Heart right ventricle (tissue), 16 donors: ENCODE data around the gene BTAF1. TPM values are rescaled to one million over a fixed set of nuclear protein-coding genes. Genes with fewer than 3 reads are reported as not detected.

ENCODE experiments used
- ATAC-seq, 8 donors: fragments of 200-7000 bp; cut with Tn5 transposase; one replicate each; pipeline ENCODE4 v1.9.1; 2020; ENCODE audit warnings: mild to moderate bottlenecking in 8 of 8, moderate library complexity in 8 of 8, moderate number of reproducible peaks in 1 of 8
- DNase-seq, 2 donors: peaks; one replicate each; pipeline ENCODE4 v3.0.0-alpha.2; 2020
- H3K27ac ChIP-seq, 10 donors: fragments of 200-600 bp; sonication (generic) in 2 of 10; one replicate each; pipeline versions ENCODE4 v1.5.0 to v1.8.0; 2020 to 2022; ENCODE audit warnings: mild to moderate bottlenecking in 3 of 10
- H3K27me3 ChIP-seq, 7 donors: fragments of 200-600 bp; one replicate each; pipeline ENCODE4 v1.8.0; 2021 to 2022; ENCODE audit warnings: mild to moderate bottlenecking in 2 of 7
- H3K36me3 ChIP-seq, 9 donors: fragments of 200-600 bp; sonication (generic) in 1 of 9; one replicate each; pipeline versions ENCODE4 v1.5.0 to v1.8.0; 2020 to 2022; ENCODE audit warnings: mild to moderate bottlenecking in 2 of 9
- H3K4me1 ChIP-seq, 9 donors: fragments of 200-600 bp; sonication (generic) in 1 of 9; one replicate each; pipeline versions ENCODE4 v1.5.0 to v1.8.0; 2020 to 2022; ENCODE audit warnings: mild to moderate bottlenecking in 4 of 9
- H3K4me3 ChIP-seq, 10 donors: fragments of 200-600 bp; sonication (generic) in 2 of 10; one replicate each; pipeline versions ENCODE4 v1.5.0 to v1.8.0; 2020 to 2022; ENCODE audit warnings: mild to moderate bottlenecking in 7 of 10, moderate library complexity in 2 of 10
- H3K9me3 ChIP-seq, 11 donors: fragments of 200-600 bp in 10 of 11; sonication (generic) in 2 of 11; one replicate each; pipeline versions ENCODE4 v1.5.0 to v1.8.0; 2013 to 2022; ENCODE audit warnings: mild to moderate bottlenecking in 2 of 11, control low read depth in 1 of 11, moderate library complexity in 1 of 11
- WGBS, 2 donors: extraction: QIAGEN DNeasy Blood & Tissue Kit; methylation state at CpG; one replicate each; pipeline ENCODE4 v1.1.7; 2013; ENCODE audit warnings: inconsistent platforms in 1 of 2; 5-methylcytosine and 5-hydroxymethylcytosine counted together
- intact Hi-C, 10 donors: fragments of 100-400 bp; cut with DNase I; formaldehyde crosslinking; loops; one replicate each; pipeline versions ENCODE4 v1.11.1 to v1.14.2; 2022
- polyA plus RNA-seq, 2 donors: library from polyadenylated mRNA; stranded (reverse); fragments of 200-250 nt; gene quantifications; one replicate each; pipeline ENCODE4 v1.2.3, GENCODE V29; 2013
- total RNA-seq, 10 donors: library from RNA; stranded (reverse); fragmentation: NEBNext Ultra II Directional in 3 of 10; extraction: Animal tissue kit (Norgen Biotek cat#: 25700) in 3 of 10; gene quantifications; one replicate each; pipeline versions ENCODE4 v1.2.1 to v1.2.4, GENCODE V29; 2021 to 2023
- TF ChIP-seq, protein P1 (sequence below), 9 donors: fragments of 200-600 bp; sonication (generic) in 2 of 9; IDR thresholded peaks; one replicate each; pipeline versions ENCODE4 v1.5.0 to v1.8.0; 2021 to 2022; ENCODE audit warnings: antibody characterized with exemption in 9 of 9, mild to moderate bottlenecking in 5 of 9, moderate library complexity in 1 of 9
- donor health status: Arrhythmogenic right ventricular cardiomyopathy.
- donor health status: ischemic (EF 13 %, LVEDD 7.1; RV severe dilation, severe dysfunction).
- donor health status: healthy with polysubstance abuse.
- donor health status: DM: no; HTN: yes; CAD: no.
- donor health status: DM: no; HTN: no; CAD: no.
- donor health status: ischemic (EF 25% LVEDD 6.9; RV normal size, moderate dysfunction).
- donor health status: ischemic (EF 25% LVEDD 5.7; RV mildly dilated, moderate dysfunction).
- donor health status: healthy.
- donor health status: DM: yes; HTN: yes; CAD: no.
- donor health status: Ischemic cardiomyopathy.
- donor health status: ischemic (EF 35%, LVEDD 5.7; RV mildly dilated, moderate dysfunction).
- donor health status: nonischemic (EF 11% LVEDD 7.7; RV severe dilation, severe dysfunction).
- donor health status: DM: yes; HTN: yes; CAD: no.
- donor health status: PGD.
- donor health status: ischemic (EF 29% LVEDD 5.4; RV normal size, mild dysfunction).
- donor health status: nonischemic (EF 23%, LVEDD 6.1; RV moderate dilation, normal function).

Gene BTAF1
- total and polyA plus RNA-seq, 12 donors: 4.3 to 14.7 (median 12.2) TPM

DNA sequence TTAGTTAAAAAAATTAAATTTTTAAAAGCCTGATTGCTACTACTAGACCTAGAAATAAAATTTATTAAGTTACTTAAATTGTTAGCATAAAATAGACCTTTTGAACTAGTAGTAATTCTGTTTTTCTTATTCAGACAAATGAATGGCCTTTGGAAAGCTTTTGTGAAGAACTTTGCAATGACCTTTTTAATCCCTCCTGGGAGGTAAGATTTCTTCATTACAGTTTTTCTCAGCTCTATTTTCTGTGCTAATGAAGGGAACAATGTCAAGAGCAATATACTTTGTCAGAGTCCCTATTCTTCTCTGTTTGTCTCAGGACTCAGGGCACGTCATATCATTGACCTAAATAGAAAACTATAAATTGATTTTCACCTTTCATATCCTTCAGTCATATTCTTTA lies 33.5 kb downstream of the BTAF1 start:
- H3K9me3 ChIP-seq: no peaks in the 10 kb centered on the region
- no peak for ATAC-seq
- H3K4me1 ChIP-seq: no peaks in the 10 kb centered on the region
- H3K36me3 ChIP-seq: peaks cover 0 to 100% (median 58%) of the 10 kb centered on the region in 9 donors
- no peak for DNase-seq
- intact Hi-C loops: no loop called here
- WGBS, 2 donors: 97 to 98% methylated on average over 1 of the region's 1 CpG
- no peak overlapping the region for H3K27ac ChIP-seq
- H3K4me3 ChIP-seq: no peak overlapping the region
- TF ChIP-seq, protein P1, sequence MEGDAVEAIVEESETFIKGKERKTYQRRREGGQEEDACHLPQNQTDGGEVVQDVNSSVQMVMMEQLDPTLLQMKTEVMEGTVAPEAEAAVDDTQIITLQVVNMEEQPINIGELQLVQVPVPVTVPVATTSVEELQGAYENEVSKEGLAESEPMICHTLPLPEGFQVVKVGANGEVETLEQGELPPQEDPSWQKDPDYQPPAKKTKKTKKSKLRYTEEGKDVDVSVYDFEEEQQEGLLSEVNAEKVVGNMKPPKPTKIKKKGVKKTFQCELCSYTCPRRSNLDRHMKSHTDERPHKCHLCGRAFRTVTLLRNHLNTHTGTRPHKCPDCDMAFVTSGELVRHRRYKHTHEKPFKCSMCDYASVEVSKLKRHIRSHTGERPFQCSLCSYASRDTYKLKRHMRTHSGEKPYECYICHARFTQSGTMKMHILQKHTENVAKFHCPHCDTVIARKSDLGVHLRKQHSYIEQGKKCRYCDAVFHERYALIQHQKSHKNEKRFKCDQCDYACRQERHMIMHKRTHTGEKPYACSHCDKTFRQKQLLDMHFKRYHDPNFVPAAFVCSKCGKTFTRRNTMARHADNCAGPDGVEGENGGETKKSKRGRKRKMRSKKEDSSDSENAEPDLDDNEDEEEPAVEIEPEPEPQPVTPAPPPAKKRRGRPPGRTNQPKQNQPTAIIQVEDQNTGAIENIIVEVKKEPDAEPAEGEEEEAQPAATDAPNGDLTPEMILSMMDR (IDR thresholded peaks at IDR 0.05): no peak
- H3K27me3 ChIP-seq: no peaks in the 10 kb centered on the region

DNA sequence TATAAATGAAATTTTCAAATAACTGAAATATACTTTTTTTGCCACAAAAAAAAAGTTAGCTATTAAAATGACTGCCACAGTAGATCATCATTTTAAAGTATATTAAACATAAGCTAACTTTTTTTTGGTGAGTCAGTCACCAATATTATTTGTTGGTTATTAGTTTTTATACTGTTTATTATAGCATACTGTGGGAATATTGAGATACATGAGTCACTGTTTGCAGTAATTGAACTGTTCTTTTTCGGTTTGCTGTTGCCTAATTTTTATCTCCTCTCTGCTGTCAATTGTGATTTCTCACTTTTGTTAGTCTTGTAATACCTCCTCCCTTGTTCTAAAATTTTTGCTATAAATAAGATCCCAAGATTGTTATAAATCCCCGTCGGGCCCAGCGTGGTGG lies 45.7 kb downstream of the BTAF1 start:
- Histone ChIP-seq H3K9me3 (no peaks in the 10 kb centered on the region), H3K4me1 (no peaks in the 10 kb centered on the region), H3K36me3 (peaks cover 0 to 91% (median under 1%) of the 10 kb centered on the region in 9 donors), H3K27me3 (no peaks in the 10 kb centered on the region), H3K4me3 (no peak overlapping the region), H3K27ac (no peak overlapping the region)
- ATAC-seq (no peak), DNase-seq (no peak)
- WGBS, 2 donors: 95 to 96% methylated on average over 4 of the region's 4 CpGs
- TF ChIP-seq, protein P1 (IDR thresholded peaks at IDR 0.05): no peak
- intact Hi-C loops: loop anchor here in 2 of 10 donors (1.0 to 10.0 kb wide), 2 partner anchors 14 to 114 kb away; no protein-coding TSS in a partner anchor

DNA sequence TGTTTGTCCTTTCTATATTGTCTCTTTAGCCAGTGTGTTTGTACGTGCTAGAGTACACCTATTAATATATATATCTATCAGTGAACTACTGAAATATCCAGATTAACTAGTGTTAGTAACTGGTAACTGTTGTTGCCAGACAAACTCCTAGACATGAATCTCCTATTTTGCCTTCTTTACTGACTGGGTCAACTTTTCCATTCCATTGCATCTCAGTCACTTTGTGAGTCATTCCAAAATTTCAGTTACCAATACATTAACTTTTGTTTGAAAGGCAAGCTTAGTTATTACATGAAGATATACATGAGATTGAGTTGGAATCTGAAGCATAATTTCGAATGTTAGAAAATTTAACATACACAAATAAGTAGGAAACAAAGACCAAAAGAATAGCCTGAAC lies 51.4 kb downstream of the BTAF1 start:
- Histone ChIP-seq H3K4me1 (peaks cover 0 to 19% (median 5%) of the 10 kb centered on the region in 9 donors), H3K4me3 (no peak overlapping the region), H3K9me3 (no peaks in the 10 kb centered on the region), H3K27ac (no peak overlapping the region), H3K36me3 (peaks cover 0 to 54% (median 0%) of the 10 kb centered on the region in 9 donors), H3K27me3 (no peaks in the 10 kb centered on the region)
- TF ChIP-seq, protein P1 (IDR thresholded peaks at IDR 0.05): no peak
- DNase-seq: no peak
- WGBS, 2 donors: 92 to 97% methylated on average over 2 of the region's 2 CpGs
- intact Hi-C loops: no loop called here
- ATAC-seq: no peak

DNA sequence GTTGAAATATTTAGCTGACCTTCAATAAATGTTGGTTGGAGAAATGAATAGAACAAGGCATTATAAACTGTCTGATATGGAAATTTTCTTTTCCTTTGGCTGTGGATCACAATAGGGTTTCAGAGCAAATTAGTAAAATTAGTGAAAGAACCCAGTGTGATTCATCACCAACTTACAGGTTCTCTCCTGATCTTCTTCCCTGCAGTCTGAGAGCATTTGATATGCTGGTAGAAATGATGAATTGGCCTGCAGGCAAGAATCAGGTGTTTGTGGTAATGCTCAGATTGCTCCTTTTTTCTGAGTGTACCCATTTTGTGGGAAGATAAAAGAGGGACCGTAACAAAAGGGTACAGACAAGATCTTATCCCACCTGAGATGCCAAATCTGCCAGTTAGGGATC lies 51.9 kb downstream of the BTAF1 start:
- Histone ChIP-seq H3K27me3 (no peaks in the 10 kb centered on the region), H3K4me1 (peaks cover 0 to 19% (median 5%) of the 10 kb centered on the region in 9 donors), H3K36me3 (peaks cover 0 to 52% (median 2%) of the 10 kb centered on the region in 9 donors), H3K9me3 (no peaks in the 10 kb centered on the region), H3K27ac (no peak overlapping the region), H3K4me3 (no peak overlapping the region)
- TF ChIP-seq, protein P1 (IDR thresholded peaks at IDR 0.05): no peak
- ATAC-seq (no peak), DNase-seq (no peak)
- intact Hi-C loops: no loop called here
- WGBS, 2 donors: 97 to 100% methylated on average over 1 of the region's 1 CpG
